Neural cell (in vitro differentiated cells): ENCODE results near the gene ALMS1. TPM values are rescaled to one million over a fixed set of nuclear protein-coding genes. Genes with fewer than 3 reads are reported as not detected.

ENCODE experiments used
- H2AFZ ChIP-seq: fragments of 200-600, 300-800 bp; sonication (generic), shearing (Covaris generic); 2 replicates; pipeline ENCODE4 v1.6.0; 2014; ENCODE audit warnings: low read depth, mild to moderate bottlenecking, antibody characterized with exemption, low read length, moderate library complexity
- H3F3A ChIP-seq: fragments of 200-600 bp; shearing (Covaris generic); 2 replicates; pipeline ENCODE4 v1.6.1; 2016; ENCODE audit warnings: mild to moderate bottlenecking, moderate library complexity, mixed read lengths, antibody characterized with exemption, low read length; ENCODE audit not compliant: insufficient read depth, poor library complexity, severe bottlenecking
- H3K27ac ChIP-seq: fragments of 200-600, 300-800 bp; sonication (generic), shearing (Covaris generic); 2 replicates; pipeline ENCODE4 v1.5.1; 2014; ENCODE audit warnings: mild to moderate bottlenecking, low read length, moderate library complexity
- H3K27me3 ChIP-seq: fragments of 300-800, 200-600 bp; sonication (generic), shearing (Covaris generic); 2 replicates; pipeline ENCODE4 v1.6.0; 2014; ENCODE audit warnings: mild to moderate bottlenecking, low read depth, low read length, moderate library complexity; ENCODE audit not compliant: insufficient read depth
- H3K36me3 ChIP-seq: fragments of 300-800, 200-600 bp; sonication (generic), shearing (Covaris generic); 2 replicates; pipeline ENCODE4 v1.5.1; 2014; ENCODE audit warnings: mild to moderate bottlenecking, antibody characterized with exemption, low read length, moderate library complexity; ENCODE audit not compliant: insufficient read depth
- H3K4me2 ChIP-seq: fragments of 300-800, 200-600 bp; sonication (generic), shearing (Covaris generic); 2 replicates; pipeline ENCODE4 v1.6.0; 2014; ENCODE audit warnings: mild to moderate bottlenecking, low read length
- H3K4me3 ChIP-seq: fragments of 300-800, 200-600 bp; sonication (generic), shearing (Covaris generic); 2 replicates; pipeline ENCODE4 v1.5.1; 2014; ENCODE audit warnings: mild to moderate bottlenecking, low read length, moderate library complexity
- H3K79me2 ChIP-seq: fragments of 200-600 bp; shearing (Covaris generic); replicated peaks from 2 replicates; pipeline ENCODE4 v1.6.0; 2014; ENCODE audit warnings: mild to moderate bottlenecking, low read length, moderate library complexity; ENCODE audit not compliant: insufficient read depth
- H3K9ac ChIP-seq: fragments of 300-800, 200-600 bp; sonication (generic), shearing (Covaris generic); 2 replicates; pipeline ENCODE4 v1.6.1; 2016; ENCODE audit warnings: mild to moderate bottlenecking, low read length, mixed read lengths
- H3K9me2 ChIP-seq: fragments of 200-600 bp; shearing (Covaris generic); 2 replicates; pipeline ENCODE4 v1.6.1; 2016; ENCODE audit warnings: mild to moderate bottlenecking, low read length, mixed read lengths; ENCODE audit not compliant: insufficient read depth
- H3K9me3 ChIP-seq: fragments of 200-600, 300-800 bp; sonication (generic), shearing (Covaris generic); 2 replicates; pipeline ENCODE4 v1.6.1; 2016; ENCODE audit warnings: mild to moderate bottlenecking, mixed run types, low read length, moderate library complexity, mixed read lengths
- H4K20me1 ChIP-seq: fragments of 200-600 bp; shearing (Covaris generic); 2 replicates; pipeline ENCODE4 v1.6.1; 2016; ENCODE audit warnings: mild to moderate bottlenecking, mixed run types; ENCODE audit not compliant: insufficient read depth
- CTCF ChIP-seq: fragments of 450-650 bp; IDR thresholded peaks from 2 replicates; pipeline ENCODE4 v1.5.1; 2014; ENCODE audit warnings: antibody characterized with exemption, mild to moderate bottlenecking, moderate library complexity; ENCODE audit not compliant: poor library complexity, severe bottlenecking
- EP300 ChIP-seq: fragments of 450-650 bp; conservative IDR thresholded peaks from 2 replicates; pipeline ENCODE4 v1.6.1; 2014; ENCODE audit warnings: antibody characterized with exemption, mild to moderate bottlenecking, moderate library complexity; ENCODE audit not compliant: poor library complexity, severe bottlenecking
- EZH2 ChIP-seq: fragments of 200-600, 300-800 bp; shearing (Covaris generic), sonication (generic); IDR thresholded peaks from 2 replicates; pipeline ENCODE4 v1.6.1; 2014; ENCODE audit warnings: antibody characterized with exemption, low read length, borderline replicate concordance, mild to moderate bottlenecking; ENCODE audit not compliant: insufficient read depth, poor library complexity, severe bottlenecking
- MXI1 ChIP-seq: fragments of 450-650 bp; conservative IDR thresholded peaks from 2 replicates; pipeline ENCODE4 v1.6.1; 2014; ENCODE audit warnings: antibody characterized with exemption, mild to moderate bottlenecking; ENCODE audit not compliant: poor library complexity, severe bottlenecking
- POLR2AphosphoS5 ChIP-seq: IDR thresholded peaks from 2 replicates; pipeline ENCODE4 v1.6.1; 2012
- RAD21 ChIP-seq: fragments of 450-650 bp; conservative IDR thresholded peaks from 2 replicates; pipeline ENCODE4 v1.6.1; 2014; ENCODE audit warnings: antibody characterized with exemption, mild to moderate bottlenecking, moderate library complexity
- REST ChIP-seq: IDR thresholded peaks from 2 replicates; pipeline ENCODE4 v1.6.1; 2012; ENCODE audit warnings: borderline replicate concordance
- SMC3 ChIP-seq: fragments of 450-650 bp; conservative IDR thresholded peaks from 2 replicates; pipeline ENCODE4 v1.6.1; 2014; ENCODE audit warnings: antibody characterized with exemption, mild to moderate bottlenecking, moderate library complexity; ENCODE audit not compliant: poor library complexity
- TAF1 ChIP-seq: IDR thresholded peaks from 2 replicates; pipeline ENCODE4 v1.6.1; 2012; ENCODE audit warnings: low read depth
- polyA plus RNA-seq: library from polyadenylated mRNA; depleted of rRNA; stranded (reverse); fragments of >200 nt; gene quantifications from 2 replicates; pipeline ENCODE4 v1.2.3, GENCODE V29; 2014

ALMS1 gene
- polyA plus RNA-seq, 1 donor from 2014 or later: 12.2 TPM

GRCh38 chr2:73339201-73339600 lies 46.4 kb upstream of the ALMS1 start:
- H3K9me3 ChIP-seq: no peaks in the 10 kb centered on the region
- H3K36me3 ChIP-seq: no peaks in the 10 kb centered on the region
- H3K4me3 ChIP-seq: no peak overlapping the region
- no peak overlapping the region for H3K27ac ChIP-seq
- no peaks in the 10 kb centered on the region for H3F3A ChIP-seq
- H2AFZ ChIP-seq: no peak overlapping the region
- no peaks in the 10 kb centered on the region for H3K9me2 ChIP-seq
- no peak for TF ChIP-seq CTCF
- no peak for TF ChIP-seq SMC3
- TF ChIP-seq REST: no peak
- TF ChIP-seq EZH2: no peak
- TF ChIP-seq POLR2AphosphoS5: no peak
- no peak for TF ChIP-seq EP300
- TF ChIP-seq RAD21: no peak
- no peak for TF ChIP-seq TAF1
- TF ChIP-seq MXI1: no peak
- no peaks in the 10 kb centered on the region for H3K79me2 ChIP-seq
- no peak overlapping the region for H3K4me2 ChIP-seq
- no peaks in the 10 kb centered on the region for H4K20me1 ChIP-seq
- H3K9ac ChIP-seq: no peak overlapping the region
- no peaks in the 10 kb centered on the region for H3K27me3 ChIP-seq

GRCh38 chr2:73341039-73341438 lies 44.6 kb upstream of the ALMS1 start:
- Histone ChIP-seq H3K79me2 (no peaks in the 10 kb centered on the region), H4K20me1 (no peaks in the 10 kb centered on the region), H3K4me3 (no peak overlapping the region), H3F3A (no peaks in the 10 kb centered on the region), H3K9me2 (no peaks in the 10 kb centered on the region), H3K27me3 (no peaks in the 10 kb centered on the region), H3K9me3 (no peaks in the 10 kb centered on the region), H3K27ac (no peak overlapping the region), H3K36me3 (no peaks in the 10 kb centered on the region), H3K4me2 (no peak overlapping the region), H3K9ac (no peak overlapping the region), H2AFZ (no peak overlapping the region)
- TF ChIP-seq POLR2AphosphoS5 (no peak), RAD21 (no peak), EZH2 (no peak)

GRCh38 chr2:73343992-73344391 lies 41.6 kb upstream of the ALMS1 start:
- no peak overlapping the region for H3K4me2 ChIP-seq
- H3K79me2 ChIP-seq: no peaks in the 10 kb centered on the region
- H4K20me1 ChIP-seq: no peaks in the 10 kb centered on the region
- no peak overlapping the region for H3K9ac ChIP-seq
- no peak overlapping the region for H2AFZ ChIP-seq
- TF ChIP-seq POLR2AphosphoS5 (no peak), CTCF (no peak), TAF1 (no peak), REST (no peak), SMC3 (no peak), RAD21 (no peak), EP300 (no peak), MXI1 (no peak), EZH2 (no peak)
- no peaks in the 10 kb centered on the region for H3K27me3 ChIP-seq
- H3K9me3 ChIP-seq: no peaks in the 10 kb centered on the region
- no peak overlapping the region for H3K4me3 ChIP-seq
- H3K9me2 ChIP-seq: no peaks in the 10 kb centered on the region
- no peaks in the 10 kb centered on the region for H3K36me3 ChIP-seq
- no peaks in the 10 kb centered on the region for H3F3A ChIP-seq
- no peak overlapping the region for H3K27ac ChIP-seq
